ENCODE measurements around the gene SYNGR2.
A peak's percentile ranks its signal among the peaks of the same experiment; 100 is the strongest.
"Not testable (repeated sequence)": the region's sequence is repeated elsewhere in the genome, so short reads cannot be mapped to it uniquely, and the experiment has no call there.

SYNGR2 gene

GRCh38 chr17:78129351-78130089 is 38.9 kb upstream of the SYNGR2 start:
- no peak for DNase-seq (ENCODE audit: low read depth in 4 of 4, low spot score in 1 of 4)

GRCh38 chr17:78130090-78130436 is 38.3 kb upstream of the SYNGR2 start:
- DNase-seq (ENCODE audit: low read depth in 4 of 4, low spot score in 1 of 4): no peak

GRCh38 chr17:78130437-78131101 is 37.8 kb upstream of the SYNGR2 start, which contains the start of gene TMC8:
TMC8 (plus strand) TSS chr17:78130771; CDS start chr17:78131589, 818 bp downstream.
- DNase-seq (ENCODE audit: low read depth in 4 of 4, low spot score in 1 of 4): peak in 1 of 4 experiments; percentile 59

GRCh38 chr17:78131172-78132083 is 37.0 kb upstream of the SYNGR2 start:
- no peak for DNase-seq (ENCODE audit: low read depth in 4 of 4, low spot score in 1 of 4)

- DNase-seq (ENCODE audit: low read depth in 4 of 4, low spot score in 1 of 4): peak in 1 of 4 experiments; percentile 65
Observed at GRCh38 chr17:78132084-78132676, 36.2 kb upstream of the SYNGR2 start.

- DNase-seq (ENCODE audit: low read depth in 4 of 4, low spot score in 1 of 4): no peak
Observed at GRCh38 chr17:78132767-78133178, 35.6 kb upstream of the SYNGR2 start.

- DNase-seq (ENCODE audit: low read depth in 4 of 4, low spot score in 1 of 4): no peak
Observed at GRCh38 chr17:78133179-78133951, 35.0 kb upstream of the SYNGR2 start.

- peak in 2 of 4 experiments; percentile 59 to 65 for DNase-seq (ENCODE audit: low read depth in 4 of 4, low spot score in 1 of 4)
Observed at GRCh38 chr17:78133971-78134898, 34.1 kb upstream of the SYNGR2 start.

GRCh38 chr17:78134899-78135385 is 33.4 kb upstream of the SYNGR2 start:
- DNase-seq (ENCODE audit: low read depth in 4 of 4, low spot score in 1 of 4): no peak

- no peak for DNase-seq (ENCODE audit: low read depth in 4 of 4, low spot score in 1 of 4)
Observed at GRCh38 chr17:78135858-78136500, 32.4 kb upstream of the SYNGR2 start.

GRCh38 chr17:78137392-78138203 is 30.8 kb upstream of the SYNGR2 start:
- no peak for DNase-seq (ENCODE audit: low read depth in 4 of 4, low spot score in 1 of 4)

GRCh38 chr17:78138204-78139060 is 29.9 kb upstream of the SYNGR2 start:
- DNase-seq (ENCODE audit: low read depth in 4 of 4, low spot score in 1 of 4): no peak

GRCh38 chr17:78139861-78140168 is 28.6 kb upstream of the SYNGR2 start:
- not testable (repeated sequence) for DNase-seq (ENCODE audit: low read depth in 4 of 4, low spot score in 1 of 4)

- peak; percentile 73 to 97 (median 82) for DNase-seq (ENCODE audit: low read depth in 4 of 4, low spot score in 1 of 4)
Observed at GRCh38 chr17:78140169-78141051, 28.0 kb upstream of the SYNGR2 start.

- DNase-seq (ENCODE audit: low read depth in 4 of 4, low spot score in 1 of 4): no peak
Observed at GRCh38 chr17:78141437-78142118, 26.8 kb upstream of the SYNGR2 start.

Measured in stimulated activated CD4-positive, alpha-beta T cell treated with anti-CD3 and anti-CD28 coated beads, Interleukin-1b, Interleukin-23, amount 100 ng/mL, for 24 hours (primary cell).